Endothelial cell of umbilical vein (primary cell): Measurements from ENCODE around the gene HES2. TPM values are rescaled to one million over a fixed set of nuclear protein-coding genes. Genes with fewer than 3 reads are reported as not detected.
"Not testable (repeated sequence)": the region's sequence is repeated elsewhere in the genome, so short reads cannot be mapped to it uniquely, and the experiment has no call there.

Experiments used
- BruUV-seq: library from RNA; stranded (reverse); fragments of 400-500 nt; replicated peaks from 2 replicates; lab custom pipeline; 2021; lab: Mats Ljungman, UMichigan
- CTCF ChIA-PET: fragments of 300-600, 350-600 bp; sonication (Branson Sonifier 250); formaldehyde crosslinking; loops from one replicate; lab custom pipeline; 2021; ENCODE audit warnings: antibody characterized with exemption, inconsistent platforms; lab: Charles Lee
- POLR2A ChIA-PET: fragments of 300-600, 350-600 bp; sonication (Branson Sonifier 250); formaldehyde crosslinking; loops from one replicate; lab custom pipeline; 2021; ENCODE audit warnings: antibody characterized with exemption, inconsistent platforms; lab: Charles Lee
- DNase-seq: peaks from one replicate; pipeline ENCODE4 v3.0.0-alpha.2; 2011; ENCODE audit warnings: low read depth, low spot score
- FAIRE-seq: peaks from 2 replicates; lab custom pipeline; 2011; peaks lifted over from hg19 to GRCh38; lab: Jason Lieb, UNC
- H2AFZ ChIP-seq: 2 replicates; pipeline ENCODE4 v1.6.0; 2012; ENCODE audit warnings: low read depth, low read length, control low read depth, inconsistent platforms
- H3K27ac ChIP-seq: 2 replicates; pipeline ENCODE4 v1.5.1; 2011; ENCODE audit warnings: low read depth, mild to moderate bottlenecking, control low read depth, low read length, moderate library complexity; ENCODE audit not compliant: insufficient read depth
- H3K27me3 ChIP-seq, 2 experiments: 2 replicates each; pipeline versions ENCODE4 v1.6.0 to v1.6.1; 2011; ENCODE audit warnings: low read length in 2 of 2, mixed read lengths in 1 of 2; ENCODE audit not compliant: control insufficient read depth in 2 of 2, insufficient read depth in 2 of 2
- H3K36me3 ChIP-seq, 2 experiments: 2 replicates in 1 of 2; 3 replicates in 1 of 2; pipeline ENCODE4 v1.5.1; 2011; ENCODE audit warnings: low read length in 2 of 2, mild to moderate bottlenecking in 1 of 2, moderate library complexity in 1 of 2; ENCODE audit not compliant: control insufficient read depth in 2 of 2, insufficient read depth in 2 of 2; ENCODE audit errors: extremely low read depth in 1 of 2
- H3K4me1 ChIP-seq: 3 replicates; pipeline ENCODE4 v1.5.1; 2011; ENCODE audit warnings: mild to moderate bottlenecking, low read length; ENCODE audit not compliant: control insufficient read depth, insufficient read depth; ENCODE audit errors: extremely low read depth
- H3K4me2 ChIP-seq: 2 replicates; pipeline ENCODE4 v1.6.1; 2011; ENCODE audit warnings: low read length, control low read depth, mixed read lengths; ENCODE audit not compliant: insufficient read depth
- H3K4me3 ChIP-seq, 3 experiments: fragments of 200-600 bp in 1 of 3; sonication (generic), shearing (Covaris generic) in 1 of 3; replicated peaks in 1 of 3; 2 replicates each; pipeline ENCODE4 v1.5.1; 2011 to 2016; ENCODE audit warnings: control low read depth in 3 of 3, low read length in 3 of 3, mild to moderate bottlenecking in 2 of 3, inconsistent platforms in 1 of 3, low read depth in 1 of 3, moderate library complexity in 1 of 3; ENCODE audit not compliant: insufficient read depth in 1 of 3
- H3K79me2 ChIP-seq: 2 replicates; pipeline ENCODE4 v1.6.0; 2012; ENCODE audit warnings: low read length, inconsistent platforms; ENCODE audit not compliant: control insufficient read depth, insufficient read depth
- H3K9ac ChIP-seq: replicated peaks from 2 replicates; pipeline ENCODE3; 2011; ENCODE audit warnings: low read length, control low read depth; ENCODE audit not compliant: insufficient read depth; ENCODE audit errors: extremely low read depth
- H3K9me1 ChIP-seq: replicated peaks from 3 replicates; pipeline ENCODE4 v1.6.0; 2011; ENCODE audit warnings: mild to moderate bottlenecking, low read length; ENCODE audit not compliant: control insufficient read depth, insufficient read depth; ENCODE audit errors: extremely low read depth
- H3K9me3 ChIP-seq: replicated peaks from 2 replicates; pipeline ENCODE4 v1.5.1; 2012; ENCODE audit warnings: low read length, inconsistent platforms; ENCODE audit not compliant: control insufficient read depth, insufficient read depth
- H4K20me1 ChIP-seq: replicated peaks from 2 replicates; pipeline ENCODE3; 2011; ENCODE audit warnings: mild to moderate bottlenecking, low read length; ENCODE audit not compliant: control insufficient read depth, insufficient read depth; ENCODE audit errors: extremely low read depth
- MYC ChIP-seq: IDR thresholded peaks from one replicate; pipeline ENCODE4 v1.6.1; 2011; ENCODE audit warnings: mild to moderate bottlenecking, low read depth, low read length
- dilution Hi-C: fragments of 300-500 bp; cut with MboI; formaldehyde crosslinking; loops from one replicate; pipeline ENCODE4 v1.15.0; 2019; ENCODE audit warnings: low sequenced_read_pairs; ENCODE audit not compliant: extremely low pct_ligation_motif_present
- intact Hi-C: fragments of 100-400 bp; cut with micrococcal nuclease; formaldehyde crosslinking; loops from one replicate; pipeline ENCODE4 v1.10.0; 2022
- polyA plus RNA-seq, 4 experiments: library from polyadenylated mRNA; depleted of rRNA in 3 of 4; stranded (reverse) in 3 of 4; unstranded in 1 of 4; fragments of >200 nt; gene quantifications; 2 replicates each; pipeline versions ENCODE4 v1.2.1 to v1.2.3, GENCODE V29; 2011 to 2012; ENCODE audit warnings: missing spikeins in 1 of 4
- total RNA-seq: library from RNA; stranded (reverse); gene quantifications from 2 replicates; pipeline ENCODE4 v1.2.3, GENCODE V29; 2021
- TF ChIP-seq, protein P1 (sequence below), 2 donors: IDR thresholded peaks; 1 replicate in 1 of 2; 2 replicates in 1 of 2; pipeline ENCODE4 v1.5.1; 2011; ENCODE audit warnings: low read length in 2 of 2, mild to moderate bottlenecking in 2 of 2, moderate library complexity in 2 of 2, control low read depth in 1 of 2, inconsistent platforms in 1 of 2, low read depth in 1 of 2; ENCODE audit not compliant: insufficient read depth in 1 of 2; ENCODE audit errors: extremely low read depth in 1 of 2

HES2 gene
- total and polyA plus RNA-seq, 2 donors (not counting 3 experiments of a cell fraction or from before 2014, with no cell fraction given), result 3.6 to 9.4 TPM

DNA sequence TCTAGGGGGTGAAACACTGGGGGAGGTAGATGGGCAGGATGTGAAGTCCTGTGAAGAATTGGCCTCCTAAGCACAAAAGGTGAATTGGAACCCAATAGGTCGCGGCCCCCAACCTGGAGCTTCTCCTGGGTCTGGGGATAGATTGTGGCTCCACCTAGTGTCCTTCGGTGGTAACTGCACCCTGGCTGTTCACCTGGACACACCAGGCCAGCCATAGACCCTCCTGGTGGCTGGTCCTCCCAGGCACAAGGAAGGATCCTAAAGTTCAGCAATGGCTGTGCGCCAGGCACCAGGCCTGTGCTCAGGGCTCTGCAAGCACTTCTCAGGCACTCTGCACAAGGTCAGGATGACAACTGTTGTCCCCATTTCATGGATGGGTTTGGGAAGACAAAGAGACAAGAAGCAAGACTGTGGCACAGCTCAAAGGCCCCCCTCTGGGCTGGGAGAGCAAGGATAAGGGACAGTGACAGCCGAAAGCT lies 18.4 kb upstream of the HES2 start:
- TF ChIP-seq MYC, result no peak
- TF ChIP-seq, protein P1, sequence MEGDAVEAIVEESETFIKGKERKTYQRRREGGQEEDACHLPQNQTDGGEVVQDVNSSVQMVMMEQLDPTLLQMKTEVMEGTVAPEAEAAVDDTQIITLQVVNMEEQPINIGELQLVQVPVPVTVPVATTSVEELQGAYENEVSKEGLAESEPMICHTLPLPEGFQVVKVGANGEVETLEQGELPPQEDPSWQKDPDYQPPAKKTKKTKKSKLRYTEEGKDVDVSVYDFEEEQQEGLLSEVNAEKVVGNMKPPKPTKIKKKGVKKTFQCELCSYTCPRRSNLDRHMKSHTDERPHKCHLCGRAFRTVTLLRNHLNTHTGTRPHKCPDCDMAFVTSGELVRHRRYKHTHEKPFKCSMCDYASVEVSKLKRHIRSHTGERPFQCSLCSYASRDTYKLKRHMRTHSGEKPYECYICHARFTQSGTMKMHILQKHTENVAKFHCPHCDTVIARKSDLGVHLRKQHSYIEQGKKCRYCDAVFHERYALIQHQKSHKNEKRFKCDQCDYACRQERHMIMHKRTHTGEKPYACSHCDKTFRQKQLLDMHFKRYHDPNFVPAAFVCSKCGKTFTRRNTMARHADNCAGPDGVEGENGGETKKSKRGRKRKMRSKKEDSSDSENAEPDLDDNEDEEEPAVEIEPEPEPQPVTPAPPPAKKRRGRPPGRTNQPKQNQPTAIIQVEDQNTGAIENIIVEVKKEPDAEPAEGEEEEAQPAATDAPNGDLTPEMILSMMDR (IDR thresholded peaks at IDR 0.05; ENCODE audit: extremely low read depth in 1 of 2, insufficient read depth in 1 of 2, low read depth in 1 of 2, low read length in 2 of 2), result peak; percentile 88 to 94
- peaks cover 0 to 2% of the 10 kb centered on the region in 2 experiments for H3K27me3 ChIP-seq
- H3K9me1 ChIP-seq, result no peaks in the 10 kb centered on the region
- no peak overlapping the region for H2AFZ ChIP-seq
- BruUV-seq, result no TSS peak
- H3K9me3 ChIP-seq, result no peaks in the 10 kb centered on the region
- no peak overlapping the region for H3K4me2 ChIP-seq
- no peaks in the 10 kb centered on the region for H4K20me1 ChIP-seq
- peak; percentile 57 for DNase-seq
- no peaks in the 10 kb centered on the region for H3K79me2 ChIP-seq
- no peaks in the 10 kb centered on the region for H3K4me1 ChIP-seq
- FAIRE-seq, result peak; percentile 85
- dilution Hi-C loops, result no loop called here
- no peaks in the 10 kb centered on the region for H3K36me3 ChIP-seq
- intact Hi-C loops, result loop anchor here (1.0 to 2.0 kb wide), 5 partner anchors 15 to 192 kb away; no protein-coding TSS in a partner anchor
- no peak overlapping the region for H3K27ac ChIP-seq
- CTCF ChIA-PET, result interaction anchor here (0.6 to 10.3 kb wide), 42 partner anchors 8 to 1320 kb away, joined by 3 to 202 read pairs (median 5); partner anchors contain the start of genes ACOT7, ESPN, HES2 and PLEKHG5
- H3K4me3 ChIP-seq, result no peak overlapping the region
- H3K9ac ChIP-seq, result no peak overlapping the region
- POLR2A ChIA-PET, result no interaction called here

DNA sequence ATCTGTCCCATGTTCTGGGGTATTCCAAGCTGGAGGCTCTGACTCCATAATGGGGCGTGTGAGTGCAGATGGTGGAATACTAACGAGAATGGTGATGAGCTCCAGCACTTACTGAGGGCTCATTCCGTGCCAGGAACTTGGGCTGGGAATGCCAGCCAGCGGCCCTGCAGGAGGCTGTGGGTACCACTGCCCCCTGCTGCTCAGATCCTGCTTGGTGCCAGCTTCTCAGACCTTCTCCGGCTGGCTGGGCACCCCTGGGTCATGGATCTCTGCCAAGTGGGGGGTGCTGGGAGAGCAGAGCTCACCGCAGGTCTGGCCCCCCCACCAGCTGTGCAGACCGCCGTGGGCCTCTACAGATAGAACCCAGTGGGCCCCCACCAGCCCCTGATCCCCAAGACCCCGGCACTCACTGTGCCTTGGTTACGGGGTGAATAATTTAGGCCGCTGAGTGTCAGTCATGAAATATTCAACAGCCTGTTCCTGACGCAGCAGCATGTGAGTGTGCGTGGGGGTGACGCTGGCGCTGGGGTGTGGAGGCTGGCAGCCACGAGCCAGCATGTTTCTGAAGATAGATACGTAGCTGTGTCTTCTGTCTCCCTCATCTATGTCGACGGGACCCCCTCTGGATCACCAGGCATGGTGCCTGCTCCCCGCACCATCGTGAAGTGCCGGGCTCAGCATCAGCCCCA lies 17.4 kb upstream of the HES2 start:
- H3K9me3 ChIP-seq, H4K20me1 ChIP-seq, H3K27me3 ChIP-seq, H3K4me3 ChIP-seq, H3K36me3 ChIP-seq, POLR2A ChIA-PET, intact Hi-C loops, DNase-seq, H3K79me2 ChIP-seq, H3K27ac ChIP-seq, H3K4me1 ChIP-seq, H2AFZ ChIP-seq, BruUV-seq, dilution Hi-C loops, H3K9ac ChIP-seq, H3K4me2 ChIP-seq, H3K9me1 ChIP-seq: not testable (repeated sequence)
- CTCF ChIA-PET, result interaction anchor here (0.6 to 10.3 kb wide), 43 partner anchors 7 to 1321 kb away, joined by 3 to 202 read pairs (median 5); partner anchors contain the start of genes ACOT7, ESPN, HES2 and PLEKHG5
- TF ChIP-seq, protein P1 (IDR thresholded peaks at IDR 0.05; ENCODE audit: extremely low read depth in 1 of 2, insufficient read depth in 1 of 2, low read depth in 1 of 2, low read length in 2 of 2), result peak; percentile 22 to 48
- FAIRE-seq, result peak; percentile 52

DNA sequence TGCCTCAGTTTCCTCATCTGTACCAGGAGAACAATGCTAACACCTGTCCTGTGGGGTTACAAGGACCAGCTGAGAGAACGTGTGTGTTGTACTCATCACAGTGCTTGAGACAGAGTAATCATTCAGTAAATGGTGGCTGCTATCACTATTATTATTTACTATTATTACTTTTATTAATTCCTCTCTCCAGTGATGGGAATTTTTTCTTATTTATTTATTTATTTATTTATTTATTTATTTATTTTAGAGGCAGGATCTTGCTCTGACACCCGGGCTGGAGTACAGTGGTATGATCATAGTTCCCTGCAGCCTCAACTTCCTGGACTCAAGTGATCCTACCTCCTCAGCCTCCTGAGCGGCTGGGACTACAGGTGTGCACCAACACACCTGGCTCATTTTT lies 16.6 kb upstream of the HES2 start:
- H3K4me2 ChIP-seq, intact Hi-C loops, H3K9me1 ChIP-seq, H3K27me3 ChIP-seq, POLR2A ChIA-PET, dilution Hi-C loops, H3K36me3 ChIP-seq, H3K4me3 ChIP-seq, H3K9ac ChIP-seq, BruUV-seq, H3K9me3 ChIP-seq, DNase-seq, H3K4me1 ChIP-seq, H2AFZ ChIP-seq, H3K79me2 ChIP-seq, H4K20me1 ChIP-seq, H3K27ac ChIP-seq: not testable (repeated sequence)
- CTCF ChIA-PET, result interaction anchor here (1.1 to 10.3 kb wide), 9 partner anchors 13 to 211 kb away, joined by 3 to 202 read pairs (median 36); partner anchors contain the start of genes ESPN and HES2
- FAIRE-seq, result peak; percentile 49
